ENCODE results near the gene WASF2.

WASF2 gene

GRCh38 chr1:27368869-27369582 lies 120.9 kb downstream of the WASF2 start:
- no peak for DNase-seq

- no peak for DNase-seq
Measured at GRCh38 chr1:27367160-27367650, 122.8 kb downstream of the WASF2 start.

- DNase-seq = peak; percentile 69
Measured at GRCh38 chr1:27366411-27367159, 123.4 kb downstream of the WASF2 start, which contains the start of gene MAP3K6. MAP3K6 (minus strand) TSS chr1:27366961; CDS start chr1:27366597, 364 bp downstream.

- DNase-seq = peak; percentile 92
Measured at GRCh38 chr1:27366113-27366410, 123.9 kb downstream of the WASF2 start.

GRCh38 chr1:27365372-27366112 lies 124.4 kb downstream of the WASF2 start:
- peak; percentile 89 for DNase-seq

- no peak for DNase-seq
Measured at GRCh38 chr1:27364696-27365371, 125.1 kb downstream of the WASF2 start.

- DNase-seq = no peak
Measured at GRCh38 chr1:27363766-27364695, 125.9 kb downstream of the WASF2 start.

GRCh38 chr1:27361553-27361952 lies 128.4 kb downstream of the WASF2 start:
- no peak for DNase-seq

- no peak for DNase-seq
Measured at GRCh38 chr1:27361044-27361402, 128.9 kb downstream of the WASF2 start.

- DNase-seq = peak; percentile 63
Measured at GRCh38 chr1:27360159-27361043, 129.6 kb downstream of the WASF2 start.

GRCh38 chr1:27359822-27360158 lies 130.2 kb downstream of the WASF2 start:
- DNase-seq = no peak

- no peak for DNase-seq
Measured at GRCh38 chr1:27358928-27359313, 131.0 kb downstream of the WASF2 start.

GRCh38 chr1:27358038-27358927 lies 131.7 kb downstream of the WASF2 start:
- DNase-seq = no peak

- DNase-seq = peak; percentile 87
Measured at GRCh38 chr1:27357281-27358037, 132.5 kb downstream of the WASF2 start.

- peak; percentile 64 for DNase-seq
Measured at GRCh38 chr1:27356619-27357280, 133.2 kb downstream of the WASF2 start.

- DNase-seq = no peak
Measured at GRCh38 chr1:27356277-27356618, 133.7 kb downstream of the WASF2 start.

- no peak for DNase-seq
Measured at GRCh38 chr1:27355683-27356082, 134.3 kb downstream of the WASF2 start.

All from stimulated activated CD8-positive, alpha-beta memory T cell treated with anti-CD3 and anti-CD28 coated beads, Interleukin-4, amount 100 ng/mL, for 48 hours (primary cell).